Stimulated activated CD8-positive, alpha-beta memory T cell treated with anti-CD3 and anti-CD28 coated beads, Interleukin-7, amount 100 ng/mL, for 1 hour (primary cell): Measurements from ENCODE around the gene SKAP1.
A peak's percentile ranks its signal among the peaks of the same experiment; 100 is the strongest.

Source experiments
- DNase-seq, 2 donors: peaks; one replicate each; pipeline ENCODE4 v3.0.0-alpha.2; 2020; ENCODE audit warnings: low read depth in 2 of 2

SKAP1 gene

GRCh38 chr17:48429638-48430586 lies at the start of gene SKAP1:
Gene SKAP1, minus strand, starts transcription at chr17:48430214.
- DNase-seq, result peak in 1 of 2 donors; percentile 30

- no peak for DNase-seq
These were observed 49.0 kb upstream of the SKAP1 start for GRCh38 chr17:48479014-48479402.

DNA sequence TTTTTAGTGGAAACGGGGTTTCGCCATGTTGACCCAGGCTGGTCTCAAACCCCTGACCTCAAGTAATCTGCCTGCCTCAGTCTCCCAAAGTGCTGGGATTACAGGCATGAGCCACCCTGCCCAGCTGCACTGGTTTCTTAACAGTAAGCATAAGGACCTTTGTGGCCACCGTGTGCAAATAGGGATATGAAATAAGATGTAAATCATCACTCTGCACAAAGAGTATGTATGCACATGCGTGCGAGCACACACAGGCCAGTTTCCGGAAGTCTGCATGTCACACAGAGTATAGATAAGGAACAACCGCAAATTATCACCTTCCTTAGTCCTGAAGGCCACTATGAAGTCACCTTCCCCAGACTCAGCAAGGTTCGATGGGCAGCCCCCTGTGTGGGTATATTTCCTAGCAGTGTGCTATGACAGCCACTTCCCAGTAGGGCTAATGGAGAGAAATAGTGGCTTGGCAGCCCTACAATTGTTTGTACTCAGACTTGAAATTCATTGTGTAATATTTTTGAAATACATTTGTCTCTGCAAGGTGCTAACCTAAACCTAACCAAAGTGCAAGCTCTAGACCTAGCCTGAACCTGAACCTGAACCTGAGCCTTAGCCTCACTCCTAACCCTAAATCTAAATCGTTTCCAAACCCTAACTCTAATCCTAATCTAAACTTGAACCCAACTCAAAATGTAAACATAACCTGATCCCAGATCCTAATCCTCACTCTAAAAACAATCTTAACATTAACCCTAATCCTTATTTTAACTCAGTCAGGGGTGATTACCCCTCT lies 48.4 kb upstream of the SKAP1 start:
- no peak for DNase-seq

DNA sequence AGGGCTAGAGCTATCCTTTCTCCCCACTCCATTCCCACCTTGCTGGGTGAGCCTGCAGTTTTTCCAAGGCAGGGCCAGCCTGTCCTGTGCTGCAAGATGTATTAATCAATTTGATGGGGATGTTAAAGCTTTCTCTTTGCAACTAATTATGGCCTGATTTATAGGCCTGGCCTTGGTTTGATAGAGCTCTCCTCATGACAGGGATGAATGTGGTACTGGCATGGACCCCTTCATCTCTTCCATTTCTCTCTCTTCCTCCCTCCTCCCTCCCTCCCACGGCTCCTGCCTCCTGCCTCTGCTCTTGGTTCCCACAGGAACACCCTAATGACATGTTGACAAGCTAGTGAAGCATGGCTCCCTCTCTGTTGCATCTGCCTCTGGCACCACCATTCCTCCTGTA lies 47.2 kb upstream of the SKAP1 start:
- no peak for DNase-seq

GRCh38 chr17:48472411-48473281 lies 42.6 kb upstream of the SKAP1 start:
- DNase-seq, result no peak

DNA sequence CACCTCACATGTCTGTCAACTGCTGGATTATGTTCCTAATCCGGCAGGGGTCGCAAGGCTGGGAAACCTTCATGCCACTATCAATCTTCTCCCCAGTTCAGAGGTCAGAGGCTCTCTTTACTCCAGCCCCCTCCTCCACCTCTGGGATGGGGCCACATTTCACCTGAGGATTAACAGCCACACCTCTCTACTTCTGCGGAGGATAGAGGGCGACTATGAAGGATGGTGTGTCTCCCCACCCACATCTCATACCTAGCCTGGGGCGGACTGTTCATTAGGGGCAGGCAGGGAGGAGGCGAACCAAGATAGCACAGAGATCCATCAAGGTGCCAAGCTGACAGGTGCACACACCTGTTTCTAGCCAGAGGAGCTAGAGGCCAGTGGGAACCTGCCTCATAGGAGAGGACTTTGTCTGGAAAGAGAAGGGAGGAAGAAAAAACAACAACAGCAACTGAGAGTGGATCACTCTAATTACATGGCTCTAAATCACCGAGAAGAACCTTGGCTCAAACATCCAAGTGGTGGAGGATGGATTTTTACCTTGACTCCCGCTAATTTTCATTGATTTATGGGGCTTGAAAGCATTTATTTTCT lies 41.9 kb upstream of the SKAP1 start:
- DNase-seq, result no peak

GRCh38 chr17:48470388-48471034 lies 40.5 kb upstream of the SKAP1 start:
- no peak for DNase-seq

GRCh38 chr17:48469227-48469626 lies 39.2 kb upstream of the SKAP1 start:
- no peak for DNase-seq

DNA sequence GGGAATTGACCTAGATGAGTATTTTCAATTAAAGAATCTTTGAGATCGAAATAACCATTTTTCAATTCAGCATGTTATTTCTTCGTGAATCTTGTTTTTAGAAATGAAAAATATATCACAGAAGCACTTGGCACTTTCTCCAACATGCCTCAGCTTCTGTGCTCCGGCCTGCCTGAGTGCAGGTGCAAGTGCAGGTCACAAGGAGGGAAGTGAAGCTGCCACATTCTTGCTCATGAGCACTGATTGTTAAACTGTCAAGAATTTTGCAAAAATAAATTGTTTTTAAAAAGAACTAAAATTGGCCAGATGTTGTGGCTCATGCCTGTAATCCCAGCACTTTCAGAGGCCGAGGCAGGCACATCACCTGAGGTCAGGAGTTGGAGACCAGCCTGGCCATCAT lies 38.3 kb upstream of the SKAP1 start:
- no peak for DNase-seq

- no peak for DNase-seq
These were observed 35.9 kb upstream of the SKAP1 start for GRCh38 chr17:48465884-48466283.

DNA sequence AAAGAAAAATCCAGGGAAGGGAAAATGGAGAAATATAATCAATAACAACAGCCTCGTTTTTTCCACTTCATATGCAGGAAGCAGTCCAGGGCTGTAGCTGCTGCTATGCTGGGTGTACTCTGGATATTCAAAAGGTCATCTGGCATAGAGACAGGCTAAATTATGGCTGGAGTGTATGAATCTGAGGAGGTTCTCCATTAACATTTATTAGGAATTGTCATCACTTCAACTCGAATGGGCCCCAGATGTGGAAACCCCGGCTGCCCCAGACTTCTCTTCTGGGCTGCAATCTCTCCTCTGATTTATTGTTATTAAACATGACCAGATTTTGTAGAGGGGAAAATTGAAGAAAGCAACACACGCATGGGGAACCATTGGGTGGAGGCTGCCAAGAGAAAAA lies 33.5 kb upstream of the SKAP1 start:
- no peak for DNase-seq

GRCh38 chr17:48462946-48463345 lies 32.9 kb upstream of the SKAP1 start:
- DNase-seq, result no peak

GRCh38 chr17:48460052-48460451 lies 30.0 kb upstream of the SKAP1 start:
- no peak for DNase-seq

- no peak for DNase-seq
These were observed 29.2 kb upstream of the SKAP1 start for GRCh38 chr17:48459070-48459844.

DNA sequence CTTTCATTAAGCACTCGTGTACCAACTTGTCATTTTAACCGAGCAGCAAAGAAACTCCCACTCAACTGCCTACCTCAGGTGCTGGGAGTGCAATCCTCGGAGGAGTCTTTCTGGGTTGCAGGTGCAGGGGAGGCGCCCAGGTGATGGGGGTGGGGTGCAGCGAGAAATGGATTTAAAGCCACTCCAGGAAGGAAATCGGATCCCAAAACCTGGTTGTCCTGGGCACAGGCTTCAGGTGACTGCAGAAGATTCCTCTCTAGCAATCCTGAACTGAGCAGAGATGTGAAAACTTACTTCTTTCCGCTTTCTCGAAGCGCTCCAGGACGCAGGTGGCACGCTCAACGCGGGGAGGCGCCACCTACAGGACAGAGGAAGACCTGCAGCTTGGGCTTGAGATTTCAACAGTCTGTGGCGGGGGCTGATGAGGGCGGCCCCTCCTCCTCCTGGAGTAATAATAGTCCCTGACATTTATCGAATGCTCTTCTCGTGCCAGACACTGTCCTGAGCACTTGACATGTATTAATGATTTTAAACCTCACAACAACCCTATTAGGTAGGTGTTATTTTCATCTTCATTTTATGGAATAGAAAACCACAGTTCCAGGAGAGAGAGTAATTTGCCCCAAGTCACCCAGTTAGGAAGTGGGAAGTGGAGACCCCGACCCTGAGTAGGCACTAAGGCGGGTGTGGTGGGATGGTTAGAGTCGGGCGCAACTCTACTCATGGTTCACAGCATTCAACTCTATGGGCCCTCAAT lies 27.2 kb upstream of the SKAP1 start:
- peak; percentile 55 to 61 for DNase-seq

GRCh38 chr17:48456589-48456988 lies 26.6 kb upstream of the SKAP1 start:
- no peak for DNase-seq

DNA sequence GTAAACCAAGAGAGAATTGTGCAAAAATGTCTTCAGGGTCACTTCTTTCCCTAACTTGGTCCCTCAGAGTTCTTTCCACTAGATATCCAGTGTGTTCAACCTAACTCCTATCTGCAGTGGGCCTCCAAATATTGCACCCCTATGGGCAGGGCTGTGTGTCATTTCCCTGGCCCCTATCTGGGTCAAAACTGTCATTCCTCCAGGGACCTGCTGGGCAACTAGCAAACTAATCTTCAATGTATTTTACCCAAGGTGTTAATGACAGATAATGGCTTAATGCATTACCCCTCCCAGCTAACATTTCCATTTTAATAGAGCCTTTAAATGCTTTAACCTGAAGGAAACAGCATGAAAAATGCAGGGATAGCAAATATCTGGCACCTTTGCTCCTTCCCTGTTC lies 25.8 kb upstream of the SKAP1 start:
- no peak for DNase-seq

DNA sequence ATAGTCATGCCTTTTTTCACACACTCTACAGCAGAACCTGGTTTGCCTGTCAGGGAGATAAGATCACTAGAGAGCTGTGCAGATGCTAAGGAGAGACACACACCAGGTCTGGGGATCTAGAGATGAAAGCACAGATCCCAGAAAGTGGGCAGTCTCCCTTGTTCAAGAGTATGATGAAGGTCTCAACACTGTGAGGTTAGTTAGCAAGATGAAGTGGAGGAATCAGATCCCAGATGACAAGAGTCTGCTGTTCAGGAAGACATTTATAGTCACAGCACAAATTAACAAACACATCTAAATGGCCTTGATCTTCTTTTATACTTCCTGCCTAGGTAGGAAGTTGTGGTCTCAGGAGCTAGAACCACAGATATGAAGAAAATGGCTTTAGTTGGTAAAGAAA lies 23.4 kb upstream of the SKAP1 start:
- no peak for DNase-seq

DNA sequence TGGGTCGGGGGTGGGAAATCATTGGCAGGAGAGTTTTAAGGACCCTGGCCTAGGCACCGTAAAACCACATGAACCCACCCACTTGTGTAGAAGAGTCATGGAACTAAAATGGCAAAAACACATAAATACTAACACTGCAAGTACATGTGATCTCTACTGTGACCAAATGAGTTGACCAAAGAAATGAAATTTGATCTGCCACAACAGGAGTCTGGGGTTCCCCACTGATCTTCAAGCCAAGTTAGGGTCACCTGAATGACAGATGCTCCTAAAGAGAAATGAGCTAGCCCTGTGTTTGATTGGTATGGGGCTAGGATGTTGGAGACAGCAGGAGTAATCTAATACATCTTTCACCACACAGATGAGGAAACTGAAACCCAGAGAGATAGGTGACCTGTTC lies 21.5 kb upstream of the SKAP1 start:
- DNase-seq, result no peak
